CD4-positive, alpha-beta memory T cell (primary cell): ENCODE data around the gene NOL3. TPM values are rescaled to one million over a fixed set of nuclear protein-coding genes. Genes with fewer than 3 reads are reported as not detected.

ENCODE experiments used
- CTCF ChIA-PET: fragments of 350-600 bp; sonication (Branson Sonifier 250); formaldehyde crosslinking; loops from one replicate; lab custom pipeline; 2021; ENCODE audit warnings: inconsistent platforms; ENCODE audit not compliant: partially characterized antibody; lab: Charles Lee
- POLR2A ChIA-PET: fragments of 350-600 bp; sonication (Branson Sonifier 250); formaldehyde crosslinking; loops from one replicate; lab custom pipeline; 2021; ENCODE audit not compliant: partially characterized antibody; lab: Charles Lee
- DNase-seq, 5 donors: peaks; one replicate each; pipeline versions ENCODE4 v3.0.0 to v3.0.0-alpha.2; 2020 to 2022; ENCODE audit warnings: mixed read lengths in 1 of 5
- H3K27ac ChIP-seq: one replicate; pipeline ENCODE4 v1.7.0; 2013; ENCODE audit warnings: low read depth, low read length
- H3K27me3 ChIP-seq: 2 replicates; pipeline ENCODE4 v1.7.0; 2013; ENCODE audit warnings: mild to moderate bottlenecking, low read length, moderate library complexity; ENCODE audit not compliant: insufficient read depth
- H3K36me3 ChIP-seq: 2 replicates; pipeline ENCODE4 v1.7.0; 2013; ENCODE audit warnings: mild to moderate bottlenecking, low read length, moderate library complexity; ENCODE audit not compliant: insufficient read depth
- H3K4me1 ChIP-seq: 2 replicates; pipeline ENCODE4 v1.7.0; 2013; ENCODE audit warnings: mild to moderate bottlenecking, low read length, moderate library complexity; ENCODE audit not compliant: insufficient read depth
- H3K4me3 ChIP-seq, 2 donors: one replicate each; pipeline ENCODE4 v1.7.0; 2013; ENCODE audit warnings: low read length in 2 of 2, mild to moderate bottlenecking in 1 of 2
- H3K9me3 ChIP-seq, 2 donors: one replicate each; pipeline ENCODE4 v1.7.0; 2013; ENCODE audit warnings: low read length in 2 of 2, control low read depth in 1 of 2; ENCODE audit not compliant: control insufficient read depth in 1 of 2
- H3K27ac Mint-ChIP-seq, 7 donors: one replicate each; pipeline ENCODE4 v1.8.0; 2020 to 2021; ENCODE audit warnings: mixed read lengths in 7 of 7, mild to moderate bottlenecking in 6 of 7, inconsistent platforms in 3 of 7, moderate library complexity in 3 of 7
- H3K27me3 Mint-ChIP-seq, 2 donors: one replicate each; pipeline ENCODE4 v1.8.0; 2020 to 2021; ENCODE audit warnings: mixed read lengths in 2 of 2
- H3K36me3 Mint-ChIP-seq, 2 donors: one replicate each; pipeline ENCODE4 v1.8.0; 2020 to 2021; ENCODE audit warnings: mixed read lengths in 2 of 2, inconsistent platforms in 1 of 2, mild to moderate bottlenecking in 1 of 2
- H3K4me1 Mint-ChIP-seq, 4 donors: one replicate each; pipeline ENCODE4 v1.8.0; 2020 to 2021; ENCODE audit warnings: mixed read lengths in 4 of 4, mild to moderate bottlenecking in 1 of 4
- H3K4me3 Mint-ChIP-seq, 8 donors: one replicate each; pipeline ENCODE4 v1.8.0; 2020 to 2021; ENCODE audit warnings: mixed read lengths in 8 of 8, mild to moderate bottlenecking in 7 of 8, moderate library complexity in 6 of 8, inconsistent platforms in 3 of 8
- H3K9me3 Mint-ChIP-seq, 8 donors: one replicate each; pipeline ENCODE4 v1.8.0; 2020 to 2021; ENCODE audit warnings: mixed read lengths in 8 of 8, mild to moderate bottlenecking in 5 of 8, inconsistent platforms in 3 of 8, moderate library complexity in 1 of 8
- intact Hi-C: fragments of 100-400 bp; cut with micrococcal nuclease; formaldehyde crosslinking; loops from one replicate; pipeline ENCODE4 v1.15.1; 2023
- polyA plus RNA-seq, 2 donors: library from polyadenylated mRNA; unstranded; fragments of 300-500 nt; fragmentation: Illumina TruSeq; gene quantifications; one replicate each; pipeline ENCODE4 v1.2.3, GENCODE V29; 2021
- total RNA-seq, 2 experiments: library from RNA; stranded (reverse); gene quantifications; one replicate each; pipeline ENCODE4 v1.2.3, GENCODE V29; 2021

The NOL3 gene
- total and polyA plus RNA-seq, 4 experiments from 2014 or later = 1.3 to 12.5 (median 5.7) TPM

DNA sequence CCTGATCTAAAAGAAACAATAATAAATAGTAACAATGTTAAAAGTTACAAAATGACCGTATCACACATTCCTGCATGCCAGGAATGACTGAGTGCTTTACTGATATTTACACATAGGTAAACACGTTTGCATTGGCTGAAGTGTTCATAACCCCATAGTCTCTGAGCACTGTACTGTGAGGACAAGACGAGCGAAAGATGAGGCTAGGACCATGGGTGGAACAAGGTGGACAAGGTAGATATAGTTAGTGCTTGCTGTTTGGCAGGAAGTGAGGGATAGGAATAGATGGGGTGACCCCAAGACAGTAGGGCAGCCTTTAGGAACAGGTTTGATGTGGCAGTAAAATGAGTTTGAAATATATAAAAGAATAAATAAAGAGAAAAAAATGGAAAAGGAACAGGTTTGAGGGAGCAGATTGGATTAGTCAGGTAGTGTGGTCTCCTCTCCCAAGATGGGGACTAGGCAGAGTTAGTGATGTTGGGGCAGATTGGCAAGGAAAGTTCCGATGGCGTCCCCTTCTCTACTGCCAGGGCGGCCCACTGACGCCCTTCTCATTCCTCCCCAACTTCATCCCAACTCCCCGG, 21.2 kb downstream of the NOL3 start:
- Mint-ChIP-seq H3K27ac (peak overlapping the region; percentile 75 to 95 (median 87)), H3K4me3 (peak overlapping the region; percentile 86 to 96 (median 90)), H3K27me3 (no peaks in the 10 kb centered on the region), H3K9me3 (peaks cover 0 to 2% (median 0%) of the 10 kb centered on the region in 8 donors), H3K36me3 (peaks cover 11 to 37% of the 10 kb centered on the region in 2 donors), H3K4me1 (peaks cover 20 to 45% (median 34%) of the 10 kb centered on the region in 4 donors)
- Histone ChIP-seq H3K27me3 (no peaks in the 10 kb centered on the region), H3K4me1 (peaks cover 30% of the 10 kb centered on the region), H3K9me3 (no peaks in the 10 kb centered on the region), H3K4me3 (peak overlapping the region; percentile 84 to 87), H3K36me3 (peaks cover 27% of the 10 kb centered on the region), H3K27ac (peak overlapping the region; percentile 80)
- CTCF ChIA-PET = interaction anchor here (1.1 to 1.7 kb wide), 2 partner anchors 9 to 35 kb away, joined by 3 to 4 read pairs; no protein-coding TSS in a partner anchor
- no peak for DNase-seq
- POLR2A ChIA-PET = interaction anchor here (1.6 to 2.4 kb wide), 5 partner anchors 17 to 258 kb away, joined by 4 to 12 read pairs (median 9); no protein-coding TSS in a partner anchor
- intact Hi-C loops = no loop called here

DNA sequence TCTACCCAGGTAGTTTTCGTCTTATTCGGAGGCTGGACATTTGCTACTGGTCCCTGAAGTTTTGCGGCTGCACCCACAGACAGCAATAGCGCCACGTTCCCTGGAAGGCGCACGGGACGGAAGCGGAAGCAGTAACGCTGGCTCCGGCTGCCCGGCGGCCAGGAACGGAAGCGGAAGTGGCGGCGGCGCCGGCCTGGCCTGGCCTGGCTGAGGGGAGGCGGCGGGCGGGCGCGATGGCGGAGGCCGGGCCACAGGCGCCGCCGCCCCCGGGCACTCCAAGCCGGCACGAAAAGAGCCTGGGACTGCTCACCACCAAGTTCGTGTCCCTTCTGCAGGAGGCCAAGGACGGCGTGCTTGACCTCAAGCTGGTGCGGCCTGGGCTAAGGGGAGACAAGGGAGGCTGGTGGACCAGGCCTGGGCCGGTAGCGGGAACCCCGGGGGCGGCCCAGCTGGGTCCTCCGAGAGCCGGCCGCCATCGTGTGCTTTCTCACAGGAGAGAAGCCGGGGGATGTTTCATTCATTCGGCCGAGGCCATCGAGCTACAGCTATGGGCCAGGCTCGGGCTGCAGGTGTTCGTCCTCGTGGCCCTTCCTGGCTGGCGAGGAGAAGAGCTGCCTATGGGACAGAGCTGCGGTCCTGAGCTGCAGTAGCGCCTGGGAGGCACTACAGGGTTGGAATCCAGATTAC, 21.8 kb downstream of the NOL3 start, which contains the start of gene E2F4:
Gene E2F4 (plus strand): TSS at position 161 of the 687 bp plus-strand sequence. CDS start 73 bp downstream, at position 234.
- peak within 1 kb of the TSS; percentile 80 for H3K27ac ChIP-seq
- CTCF ChIA-PET = interaction anchor here (1.1 to 1.7 kb wide), 4 partner anchors 9 to 35 kb away, joined by 3 to 4 read pairs (median 4); partner anchors contain the start of genes FBXL8 and TRADD
- POLR2A ChIA-PET = interaction anchor here (0.7 to 2.4 kb wide), 16 partner anchors 10 to 299 kb away, joined by 3 to 15 read pairs (median 4); partner anchors contain the start of genes HSF4 and TMEM208
- peaks cover 30% of the 10 kb centered on the region for H3K4me1 ChIP-seq
- peak within 1 kb of the TSS; percentile 86 to 96 (median 90) for H3K4me3 Mint-ChIP-seq
- peak within 1 kb of the TSS; percentile 84 to 95 (median 91) for H3K27ac Mint-ChIP-seq
- H3K27me3 ChIP-seq = no peaks in the 10 kb centered on the region
- H3K9me3 ChIP-seq = no peaks in the 10 kb centered on the region
- intact Hi-C loops = loop anchor here (2.0 kb wide), 2 partner anchors 35 to 55 kb away; partner anchors contain the start of genes FHOD1 and TMEM208
- no peaks in the 10 kb centered on the region for H3K27me3 Mint-ChIP-seq
- peak within 1 kb of the TSS; percentile 84 to 87 for H3K4me3 ChIP-seq
- H3K36me3 ChIP-seq = peaks cover 34% of the 10 kb centered on the region
- H3K36me3 Mint-ChIP-seq = peaks cover 17 to 44% of the 10 kb centered on the region in 2 donors
- H3K9me3 Mint-ChIP-seq = peaks cover 0 to 2% (median 0%) of the 10 kb centered on the region in 8 donors
- peaks cover 24 to 50% (median 41%) of the 10 kb centered on the region in 4 donors for H3K4me1 Mint-ChIP-seq
- peak; percentile 80 to 85 (median 83) for DNase-seq

DNA sequence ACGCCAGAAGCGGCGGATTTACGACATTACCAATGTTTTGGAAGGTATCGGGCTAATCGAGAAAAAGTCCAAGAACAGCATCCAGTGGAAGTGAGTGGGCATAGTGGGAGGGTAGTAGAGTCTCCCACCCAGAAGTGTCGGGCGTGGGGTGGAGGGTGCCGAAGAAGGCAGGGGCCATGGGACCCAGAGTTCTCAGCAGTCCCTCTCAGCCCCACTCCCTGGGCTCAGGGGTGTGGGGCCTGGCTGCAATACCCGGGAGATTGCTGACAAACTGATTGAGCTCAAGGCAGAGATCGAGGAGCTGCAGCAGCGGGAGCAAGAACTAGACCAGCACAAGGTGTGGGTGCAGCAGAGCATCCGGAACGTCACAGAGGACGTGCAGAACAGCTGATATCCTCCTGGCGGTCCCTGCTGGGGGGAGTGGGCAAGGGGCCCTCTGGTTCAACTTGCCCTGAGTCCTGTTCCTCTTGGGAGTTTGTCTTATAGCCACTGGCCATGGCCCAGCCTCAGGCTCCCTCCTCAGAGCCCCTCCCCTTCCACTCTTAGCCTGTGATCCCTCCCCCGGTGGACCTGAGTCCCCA, 22.5 kb downstream of the NOL3 start:
- intact Hi-C loops = loop anchor here (2.0 kb wide), 2 partner anchors 34 to 54 kb away; partner anchors contain the start of genes FHOD1 and TMEM208
- peak in 2 of 5 donors; percentile 30 to 61 for DNase-seq
- H3K9me3 Mint-ChIP-seq = peaks cover 0 to 2% (median 0%) of the 10 kb centered on the region in 8 donors
- CTCF ChIA-PET = interaction anchor here (0.8 to 1.7 kb wide), 6 partner anchors 10 to 38 kb away, joined by 3 to 4 read pairs (median 4); partner anchors contain the start of genes FBXL8, NOL3 and TRADD
- peaks cover 41% of the 10 kb centered on the region for H3K36me3 ChIP-seq
- H3K27me3 ChIP-seq = no peaks in the 10 kb centered on the region
- POLR2A ChIA-PET = interaction anchor here (0.7 to 2.4 kb wide), 17 partner anchors 9 to 300 kb away, joined by 3 to 15 read pairs (median 5); partner anchors contain the start of genes HSF4 and TMEM208
- H3K4me1 Mint-ChIP-seq = peaks cover 24 to 53% (median 41%) of the 10 kb centered on the region in 4 donors
- H3K4me3 Mint-ChIP-seq = peak overlapping the region; percentile 86 to 96 (median 90)
- H3K4me3 ChIP-seq = peak overlapping the region; percentile 84 to 87
- no peaks in the 10 kb centered on the region for H3K27me3 Mint-ChIP-seq
- peaks cover 22 to 51% of the 10 kb centered on the region in 2 donors for H3K36me3 Mint-ChIP-seq
- peak overlapping the region; percentile 80 for H3K27ac ChIP-seq
- peak overlapping the region; percentile 74 to 94 (median 87) for H3K27ac Mint-ChIP-seq
- H3K9me3 ChIP-seq = no peaks in the 10 kb centered on the region
- peaks cover 30% of the 10 kb centered on the region for H3K4me1 ChIP-seq

DNA sequence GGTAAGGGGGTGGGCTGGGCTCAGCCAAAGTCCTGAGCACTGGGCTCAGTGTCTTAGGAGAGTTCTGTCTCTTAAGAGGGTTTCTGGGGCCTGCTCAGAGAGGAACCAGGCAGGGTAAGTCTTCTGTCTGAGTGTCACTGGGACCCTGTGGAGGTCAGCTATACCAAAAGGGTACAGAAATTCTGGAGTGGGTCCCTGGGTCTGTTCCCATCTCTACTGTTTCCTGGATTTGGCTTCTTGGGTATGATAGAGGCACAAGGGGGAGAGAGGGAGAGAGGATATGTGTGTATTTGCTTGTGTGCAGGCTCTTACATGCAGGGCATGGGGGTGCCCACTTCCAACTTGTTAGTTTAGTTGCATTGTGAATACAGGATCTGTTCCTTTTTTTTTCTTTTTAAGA, 23.2 kb downstream of the NOL3 start:
- POLR2A ChIA-PET = interaction anchor here (1.1 to 2.4 kb wide), 11 partner anchors 9 to 260 kb away, joined by 3 to 15 read pairs (median 6); partner anchors contain the start of genes HSF4 and TMEM208
- intact Hi-C loops = loop anchor here (2.0 kb wide), 2 partner anchors 33 to 53 kb away; partner anchors contain the start of genes FHOD1 and TMEM208
- DNase-seq = no peak
- Mint-ChIP-seq H3K9me3 (peaks cover 0 to 2% (median 0%) of the 10 kb centered on the region in 8 donors), H3K27me3 (no peaks in the 10 kb centered on the region), H3K4me1 (peaks cover 24 to 59% (median 44%) of the 10 kb centered on the region in 4 donors), H3K36me3 (peaks cover 22 to 58% of the 10 kb centered on the region in 2 donors), H3K4me3 (peak overlapping the region; percentile 86 to 96 (median 90)), H3K27ac (peak overlapping the region; percentile 74 to 94 (median 86))
- H3K9me3 ChIP-seq = no peaks in the 10 kb centered on the region
- H3K36me3 ChIP-seq = peaks cover 47% of the 10 kb centered on the region
- peak overlapping the region; percentile 80 for H3K27ac ChIP-seq
- H3K4me3 ChIP-seq = no peak overlapping the region
- peaks cover 30% of the 10 kb centered on the region for H3K4me1 ChIP-seq
- no peaks in the 10 kb centered on the region for H3K27me3 ChIP-seq
- CTCF ChIA-PET = interaction anchor here (0.8 to 1.7 kb wide), 4 partner anchors 8 to 38 kb away, joined by 3 to 5 read pairs (median 4); partner anchors contain the start of gene NOL3

DNA sequence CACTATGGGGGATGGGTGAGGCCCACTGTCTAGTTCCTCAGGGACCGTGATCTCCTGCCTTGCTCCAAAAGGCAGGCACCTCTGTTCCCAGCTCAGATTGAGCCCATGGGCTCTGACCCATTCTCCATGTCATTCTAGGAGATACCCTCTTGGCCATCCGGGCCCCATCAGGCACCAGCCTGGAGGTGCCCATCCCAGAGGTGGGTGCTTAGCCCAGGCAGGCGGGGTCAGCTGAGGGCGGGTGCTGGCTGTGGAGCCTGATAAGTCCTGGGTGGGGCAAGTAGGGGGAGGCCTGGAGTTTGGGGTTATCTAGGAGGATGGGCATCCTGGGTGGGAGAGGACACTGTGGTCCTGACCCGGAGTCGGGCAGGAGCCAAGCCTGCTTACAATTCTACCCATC, 23.9 kb downstream of the NOL3 start:
- Histone ChIP-seq H3K27ac (peak overlapping the region; percentile 80), H3K27me3 (no peaks in the 10 kb centered on the region), H3K9me3 (no peaks in the 10 kb centered on the region), H3K4me3 (no peak overlapping the region), H3K36me3 (peaks cover 49% of the 10 kb centered on the region), H3K4me1 (peaks cover 30% of the 10 kb centered on the region)
- DNase-seq = peak in 1 of 5 donors; percentile 32
- Mint-ChIP-seq H3K9me3 (peaks cover 0 to 2% (median 0%) of the 10 kb centered on the region in 8 donors), H3K4me3 (peak overlapping the region in 7 of 8 donors; percentile 86 to 96 (median 89)), H3K27ac (peak overlapping the region in 6 of 7 donors; percentile 74 to 94 (median 85)), H3K4me1 (peaks cover 24 to 59% (median 44%) of the 10 kb centered on the region in 4 donors), H3K27me3 (no peaks in the 10 kb centered on the region), H3K36me3 (peaks cover 22 to 58% of the 10 kb centered on the region in 2 donors)
- ChIA-PET CTCF (interaction anchor here (1.0 to 1.4 kb wide), 3 partner anchors 9 to 216 kb away, joined by 3 to 5 read pairs (median 4); no protein-coding TSS in a partner anchor), POLR2A (interaction anchor here (0.8 to 2.4 kb wide), 6 partner anchors 29 to 261 kb away, joined by 3 to 9 read pairs (median 6); partner anchors contain the start of genes HSF4 and TMEM208)
- intact Hi-C loops = no loop called here

DNA sequence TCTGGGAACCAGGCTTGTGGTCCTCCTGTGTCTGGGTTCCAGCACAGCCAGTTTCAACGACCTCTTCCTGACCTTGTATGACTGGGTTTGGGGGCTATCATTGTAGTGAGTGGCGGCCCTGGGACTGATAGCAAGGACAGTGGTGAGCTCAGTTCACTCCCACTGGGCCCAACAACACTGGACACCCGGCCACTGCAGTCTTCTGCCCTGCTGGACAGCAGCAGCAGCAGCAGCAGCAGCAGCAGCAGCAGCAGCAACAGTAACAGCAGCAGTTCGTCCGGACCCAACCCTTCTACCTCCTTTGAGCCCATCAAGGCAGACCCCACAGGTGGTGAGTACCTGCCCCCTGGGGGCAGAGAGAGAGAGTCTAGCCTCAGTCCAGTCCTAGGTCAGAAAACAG, 25.3 kb downstream of the NOL3 start:
- Histone ChIP-seq H3K36me3 (peaks cover 54% of the 10 kb centered on the region), H3K4me1 (peaks cover 30% of the 10 kb centered on the region), H3K27me3 (no peaks in the 10 kb centered on the region), H3K9me3 (no peaks in the 10 kb centered on the region), H3K27ac (no peak overlapping the region), H3K4me3 (no peak overlapping the region)
- H3K9me3 Mint-ChIP-seq = peaks cover 0 to 2% (median 0%) of the 10 kb centered on the region in 8 donors
- POLR2A ChIA-PET = interaction anchor here (1.1 to 1.4 kb wide), 2 partner anchors 36 to 49 kb away, joined by 4 to 6 read pairs; no protein-coding TSS in a partner anchor
- DNase-seq = peak in 1 of 5 donors; percentile 4
- peak overlapping the region in 1 of 8 donors; percentile 10 for H3K4me3 Mint-ChIP-seq
- peak overlapping the region in 2 of 7 donors; percentile 35 to 71 for H3K27ac Mint-ChIP-seq
- H3K4me1 Mint-ChIP-seq = peaks cover 24 to 59% (median 44%) of the 10 kb centered on the region in 4 donors
- no peaks in the 10 kb centered on the region for H3K27me3 Mint-ChIP-seq
- peaks cover 22 to 68% of the 10 kb centered on the region in 2 donors for H3K36me3 Mint-ChIP-seq
- CTCF ChIA-PET = no interaction called here
- intact Hi-C loops = no loop called here
